ENCODE results near the gene TRAPPC12. TPM values are rescaled to one million over a fixed set of nuclear protein-coding genes. Genes with fewer than 3 reads are reported as not detected.
A peak's percentile ranks its signal among the peaks of the same experiment; 100 is the strongest.

Gene TRAPPC12
- total RNA-seq, 1 donor from 2014 or later: 95.4 TPM

GRCh38 chr2:3423492-3424170 is 44.1 kb downstream of the TRAPPC12 start:
- peaks cover 91% of the 10 kb centered on the region for H3K36me3 Mint-ChIP-seq (ENCODE audit: low read depth)
- ATAC-seq (ENCODE audit: low read depth): peak; percentile 75
- no peak overlapping the region for H3K27ac Mint-ChIP-seq
- intact Hi-C loops (cut with micrococcal nuclease): loop anchor here (1.0 kb wide), 1 partner anchor 39 kb away; no protein-coding TSS in a partner anchor
- DNase-seq: peak; percentile 64
- no peak overlapping the region for H3K4me3 Mint-ChIP-seq
- ChIA-PET CTCF (interaction anchor here (0.7 to 5.3 kb wide), 16 partner anchors 9 to 238 kb away, joined by 3 to 52 read pairs (median 5); partner anchors contain the start of gene TRAPPC12), POLR2A (no interaction called here)
- H3K27me3 Mint-ChIP-seq: no peaks in the 10 kb centered on the region
- H3K9me3 Mint-ChIP-seq: no peaks in the 10 kb centered on the region
- TF ChIP-seq CTCF (IDR thresholded peaks at IDR 0.05): peak; percentile 78
- H3K4me1 Mint-ChIP-seq: peaks cover 16% of the 10 kb centered on the region

- Mint-ChIP-seq H3K9me3 (no peaks in the 10 kb centered on the region), H3K4me1 (peaks cover 16% of the 10 kb centered on the region), H3K27ac (no peak overlapping the region), H3K4me3 (no peak overlapping the region), H3K27me3 (no peaks in the 10 kb centered on the region), H3K36me3 (ENCODE audit: low read depth) (peaks cover 92% of the 10 kb centered on the region)
- DNase-seq (no peak), ATAC-seq (ENCODE audit: low read depth) (no peak)
- CTCF ChIA-PET: interaction anchor here (0.7 to 5.3 kb wide), 13 partner anchors 8 to 228 kb away, joined by 3 to 52 read pairs (median 5); partner anchors contain the start of gene TRAPPC12
- intact Hi-C loops (cut with micrococcal nuclease): loop anchor here (1.0 kb wide), 1 partner anchor 38 kb away; no protein-coding TSS in a partner anchor
- TF ChIP-seq CTCF (IDR thresholded peaks at IDR 0.05): no peak
- POLR2A ChIA-PET: no interaction called here
Observed at GRCh38 chr2:3424171-3424795, 44.8 kb downstream of the TRAPPC12 start.

- ChIA-PET POLR2A (no interaction called here), CTCF (interaction anchor here (5.3 kb wide), 1 partner anchor 225 kb away, joined by 52 read pairs; no protein-coding TSS in a partner anchor)
- H3K9me3 Mint-ChIP-seq: no peaks in the 10 kb centered on the region
- H3K36me3 Mint-ChIP-seq (ENCODE audit: low read depth): peaks cover 91% of the 10 kb centered on the region
- intact Hi-C loops (cut with micrococcal nuclease): no loop called here
- H3K4me3 Mint-ChIP-seq: no peak overlapping the region
- ATAC-seq (ENCODE audit: low read depth): no peak
- DNase-seq: no peak
- no peaks in the 10 kb centered on the region for H3K27me3 Mint-ChIP-seq
- TF ChIP-seq CTCF (IDR thresholded peaks at IDR 0.05): no peak
- no peak overlapping the region for H3K27ac Mint-ChIP-seq
- peaks cover 10% of the 10 kb centered on the region for H3K4me1 Mint-ChIP-seq
Observed at GRCh38 chr2:3426615-3427014, 47.1 kb downstream of the TRAPPC12 start.

- peaks cover 8% of the 10 kb centered on the region for H3K4me1 Mint-ChIP-seq
- H3K27me3 Mint-ChIP-seq: no peaks in the 10 kb centered on the region
- no peak overlapping the region for H3K4me3 Mint-ChIP-seq
- intact Hi-C loops (cut with micrococcal nuclease): no loop called here
- no peaks in the 10 kb centered on the region for H3K9me3 Mint-ChIP-seq
- TF ChIP-seq CTCF (IDR thresholded peaks at IDR 0.05): no peak
- ChIA-PET POLR2A (no interaction called here), CTCF (interaction anchor here (5.3 kb wide), 1 partner anchor 225 kb away, joined by 52 read pairs; no protein-coding TSS in a partner anchor)
- H3K36me3 Mint-ChIP-seq (ENCODE audit: low read depth): peaks cover 92% of the 10 kb centered on the region
- DNase-seq (no peak), ATAC-seq (ENCODE audit: low read depth) (no peak)
- H3K27ac Mint-ChIP-seq: no peak overlapping the region
Observed at GRCh38 chr2:3427272-3427671, 47.8 kb downstream of the TRAPPC12 start.

GRCh38 chr2:3428577-3428976 is 49.1 kb downstream of the TRAPPC12 start:
- ATAC-seq (ENCODE audit: low read depth): no peak
- CTCF ChIA-PET: interaction anchor here (0.6 kb wide), 1 partner anchor 222 kb away, joined by 3 read pairs; no protein-coding TSS in a partner anchor

More at GRCh38 chr2:3428577-3428976, 49.1 kb downstream of the TRAPPC12 start:
- Mint-ChIP-seq H3K4me1 (peaks cover 3% of the 10 kb centered on the region), H3K27ac (no peak overlapping the region), H3K9me3 (no peaks in the 10 kb centered on the region), H3K27me3 (no peaks in the 10 kb centered on the region), H3K4me3 (no peak overlapping the region), H3K36me3 (ENCODE audit: low read depth) (peaks cover 88% of the 10 kb centered on the region)
- TF ChIP-seq CTCF (IDR thresholded peaks at IDR 0.05): no peak
- DNase-seq: no peak
- intact Hi-C loops (cut with micrococcal nuclease): no loop called here
- POLR2A ChIA-PET: no interaction called here
